ENCODE results near the gene MEIOB.

DNA sequence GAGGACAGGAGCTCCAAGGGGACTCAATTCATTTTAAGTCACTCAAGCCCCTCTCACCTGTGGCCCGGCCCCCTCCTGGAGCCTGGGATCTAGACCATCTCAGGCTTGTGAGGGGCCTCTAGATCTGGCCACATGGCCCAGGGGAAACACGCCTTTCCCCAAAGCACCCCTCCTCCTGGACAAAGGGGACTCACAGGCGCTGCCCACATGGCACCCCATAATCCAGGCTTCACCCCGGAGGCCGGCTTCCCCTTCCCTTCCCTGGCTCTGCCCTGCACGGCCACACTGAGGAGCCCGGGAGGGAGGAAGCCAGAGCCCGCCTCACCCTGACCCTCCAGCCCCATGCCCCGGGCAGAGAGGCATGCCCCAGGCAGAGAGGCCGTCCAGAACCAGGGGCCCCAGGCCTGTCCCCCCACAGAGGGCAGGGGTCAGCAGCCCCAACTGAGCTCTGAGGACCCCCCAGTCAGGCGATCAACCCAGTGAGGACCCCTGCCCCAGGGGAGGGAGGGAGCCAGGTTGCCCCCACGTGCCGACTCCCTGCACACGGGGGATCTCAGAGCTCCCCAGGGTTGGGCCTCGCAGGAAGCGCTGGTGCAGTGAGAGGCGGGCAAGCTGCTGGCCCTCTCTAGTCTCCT, 35.4 kb upstream of the MEIOB start:
- TF ChIP-seq, protein P1, sequence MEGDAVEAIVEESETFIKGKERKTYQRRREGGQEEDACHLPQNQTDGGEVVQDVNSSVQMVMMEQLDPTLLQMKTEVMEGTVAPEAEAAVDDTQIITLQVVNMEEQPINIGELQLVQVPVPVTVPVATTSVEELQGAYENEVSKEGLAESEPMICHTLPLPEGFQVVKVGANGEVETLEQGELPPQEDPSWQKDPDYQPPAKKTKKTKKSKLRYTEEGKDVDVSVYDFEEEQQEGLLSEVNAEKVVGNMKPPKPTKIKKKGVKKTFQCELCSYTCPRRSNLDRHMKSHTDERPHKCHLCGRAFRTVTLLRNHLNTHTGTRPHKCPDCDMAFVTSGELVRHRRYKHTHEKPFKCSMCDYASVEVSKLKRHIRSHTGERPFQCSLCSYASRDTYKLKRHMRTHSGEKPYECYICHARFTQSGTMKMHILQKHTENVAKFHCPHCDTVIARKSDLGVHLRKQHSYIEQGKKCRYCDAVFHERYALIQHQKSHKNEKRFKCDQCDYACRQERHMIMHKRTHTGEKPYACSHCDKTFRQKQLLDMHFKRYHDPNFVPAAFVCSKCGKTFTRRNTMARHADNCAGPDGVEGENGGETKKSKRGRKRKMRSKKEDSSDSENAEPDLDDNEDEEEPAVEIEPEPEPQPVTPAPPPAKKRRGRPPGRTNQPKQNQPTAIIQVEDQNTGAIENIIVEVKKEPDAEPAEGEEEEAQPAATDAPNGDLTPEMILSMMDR (conservative IDR thresholded peaks at IDR 0.05; ENCODE audit: low read depth, low read length): no peak
- TF ChIP-seq EZH2 (IDR thresholded peaks at IDR 0.05; ENCODE audit: low read length, unreplicated experiment): no peak
